ENCODE data around the gene SDC4. TPM values are rescaled to one million over a fixed set of nuclear protein-coding genes. Genes with fewer than 3 reads are reported as not detected.

Gene SDC4
- total and polyA plus RNA-seq, 4 donors, result 54.4 to 147 (median 83.6) TPM

DNA sequence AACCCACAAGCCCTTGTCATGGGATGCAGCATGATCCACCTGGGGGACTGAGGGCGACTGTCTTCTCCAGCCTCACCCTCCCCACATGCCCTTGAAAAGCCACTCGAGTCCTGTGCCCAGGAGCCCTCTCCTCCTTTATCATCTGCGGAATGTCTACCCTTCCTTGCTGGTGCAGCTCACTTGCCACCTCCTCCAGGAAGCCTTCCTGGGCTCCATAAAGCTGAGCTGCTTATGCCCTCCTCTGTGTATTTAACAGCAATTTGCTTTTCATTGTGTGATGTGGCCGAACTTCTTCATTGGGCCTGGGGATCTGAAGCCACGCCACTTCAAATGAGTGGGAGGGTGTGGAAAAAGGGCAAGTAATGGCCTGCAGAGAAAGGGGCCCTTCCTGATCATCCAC is 59.4 kb downstream of the SDC4 start:
- H3K4me1 ChIP-seq (ENCODE audit: control insufficient read depth in 4 of 4, insufficient read depth in 4 of 4, low read length in 3 of 4), result peaks cover 0 to 11% (median 6%) of the 10 kb centered on the region in 4 donors
- 89% methylated on average over 5 of the region's 5 CpGs for WGBS
- H3K27ac ChIP-seq (ENCODE audit: low read depth in 1 of 2, low read length in 2 of 2), result no peak overlapping the region
- no peak overlapping the region for H3K9ac ChIP-seq (ENCODE audit: low read depth in 1 of 2, low read length in 2 of 2)
- no peaks in the 10 kb centered on the region for H3K36me3 ChIP-seq (ENCODE audit: control insufficient read depth in 4 of 4, insufficient read depth in 3 of 4, low read depth in 1 of 4, low read length in 3 of 4)
- peaks cover 0 to 2% (median 0%) of the 10 kb centered on the region in 4 donors for H3K27me3 ChIP-seq (ENCODE audit: control insufficient read depth in 4 of 4, insufficient read depth in 4 of 4, low read length in 3 of 4)
- DNase-seq (ENCODE audit: low spot score), result no peak
- TF ChIP-seq, protein P1, sequence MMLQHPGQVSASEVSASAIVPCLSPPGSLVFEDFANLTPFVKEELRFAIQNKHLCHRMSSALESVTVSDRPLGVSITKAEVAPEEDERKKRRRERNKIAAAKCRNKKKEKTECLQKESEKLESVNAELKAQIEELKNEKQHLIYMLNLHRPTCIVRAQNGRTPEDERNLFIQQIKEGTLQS (IDR thresholded peaks at IDR 0.05), result no peak
- no peak for TF ChIP-seq GABPA (IDR thresholded peaks at IDR 0.05 in 1 of 2, conservative IDR thresholded peaks at IDR 0.05 in 1 of 2)
- no peak for TF ChIP-seq HNF4A (conservative IDR thresholded peaks at IDR 0.05)
- no peak for TF ChIP-seq EGR1 (IDR thresholded peaks at IDR 0.05; ENCODE audit: low read depth in 2 of 2)
- TF ChIP-seq, protein P2, sequence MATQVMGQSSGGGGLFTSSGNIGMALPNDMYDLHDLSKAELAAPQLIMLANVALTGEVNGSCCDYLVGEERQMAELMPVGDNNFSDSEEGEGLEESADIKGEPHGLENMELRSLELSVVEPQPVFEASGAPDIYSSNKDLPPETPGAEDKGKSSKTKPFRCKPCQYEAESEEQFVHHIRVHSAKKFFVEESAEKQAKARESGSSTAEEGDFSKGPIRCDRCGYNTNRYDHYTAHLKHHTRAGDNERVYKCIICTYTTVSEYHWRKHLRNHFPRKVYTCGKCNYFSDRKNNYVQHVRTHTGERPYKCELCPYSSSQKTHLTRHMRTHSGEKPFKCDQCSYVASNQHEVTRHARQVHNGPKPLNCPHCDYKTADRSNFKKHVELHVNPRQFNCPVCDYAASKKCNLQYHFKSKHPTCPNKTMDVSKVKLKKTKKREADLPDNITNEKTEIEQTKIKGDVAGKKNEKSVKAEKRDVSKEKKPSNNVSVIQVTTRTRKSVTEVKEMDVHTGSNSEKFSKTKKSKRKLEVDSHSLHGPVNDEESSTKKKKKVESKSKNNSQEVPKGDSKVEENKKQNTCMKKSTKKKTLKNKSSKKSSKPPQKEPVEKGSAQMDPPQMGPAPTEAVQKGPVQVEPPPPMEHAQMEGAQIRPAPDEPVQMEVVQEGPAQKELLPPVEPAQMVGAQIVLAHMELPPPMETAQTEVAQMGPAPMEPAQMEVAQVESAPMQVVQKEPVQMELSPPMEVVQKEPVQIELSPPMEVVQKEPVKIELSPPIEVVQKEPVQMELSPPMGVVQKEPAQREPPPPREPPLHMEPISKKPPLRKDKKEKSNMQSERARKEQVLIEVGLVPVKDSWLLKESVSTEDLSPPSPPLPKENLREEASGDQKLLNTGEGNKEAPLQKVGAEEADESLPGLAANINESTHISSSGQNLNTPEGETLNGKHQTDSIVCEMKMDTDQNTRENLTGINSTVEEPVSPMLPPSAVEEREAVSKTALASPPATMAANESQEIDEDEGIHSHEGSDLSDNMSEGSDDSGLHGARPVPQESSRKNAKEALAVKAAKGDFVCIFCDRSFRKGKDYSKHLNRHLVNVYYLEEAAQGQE (IDR thresholded peaks at IDR 0.05), result no peak
- TF ChIP-seq, protein P3, sequence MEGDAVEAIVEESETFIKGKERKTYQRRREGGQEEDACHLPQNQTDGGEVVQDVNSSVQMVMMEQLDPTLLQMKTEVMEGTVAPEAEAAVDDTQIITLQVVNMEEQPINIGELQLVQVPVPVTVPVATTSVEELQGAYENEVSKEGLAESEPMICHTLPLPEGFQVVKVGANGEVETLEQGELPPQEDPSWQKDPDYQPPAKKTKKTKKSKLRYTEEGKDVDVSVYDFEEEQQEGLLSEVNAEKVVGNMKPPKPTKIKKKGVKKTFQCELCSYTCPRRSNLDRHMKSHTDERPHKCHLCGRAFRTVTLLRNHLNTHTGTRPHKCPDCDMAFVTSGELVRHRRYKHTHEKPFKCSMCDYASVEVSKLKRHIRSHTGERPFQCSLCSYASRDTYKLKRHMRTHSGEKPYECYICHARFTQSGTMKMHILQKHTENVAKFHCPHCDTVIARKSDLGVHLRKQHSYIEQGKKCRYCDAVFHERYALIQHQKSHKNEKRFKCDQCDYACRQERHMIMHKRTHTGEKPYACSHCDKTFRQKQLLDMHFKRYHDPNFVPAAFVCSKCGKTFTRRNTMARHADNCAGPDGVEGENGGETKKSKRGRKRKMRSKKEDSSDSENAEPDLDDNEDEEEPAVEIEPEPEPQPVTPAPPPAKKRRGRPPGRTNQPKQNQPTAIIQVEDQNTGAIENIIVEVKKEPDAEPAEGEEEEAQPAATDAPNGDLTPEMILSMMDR (IDR thresholded peaks at IDR 0.05; ENCODE audit: low read depth, low read length, missing input control), result no peak
- TF ChIP-seq, protein P4, sequence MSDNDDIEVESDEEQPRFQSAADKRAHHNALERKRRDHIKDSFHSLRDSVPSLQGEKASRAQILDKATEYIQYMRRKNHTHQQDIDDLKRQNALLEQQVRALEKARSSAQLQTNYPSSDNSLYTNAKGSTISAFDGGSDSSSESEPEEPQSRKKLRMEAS (IDR thresholded peaks at IDR 0.05), result no peak
- TF ChIP-seq JUND (IDR thresholded peaks at IDR 0.05), result no peak
- no peak for TF ChIP-seq HNF4G (IDR thresholded peaks at IDR 0.05)
- TF ChIP-seq FOXA2 (IDR thresholded peaks at IDR 0.05), result no peak
- TF ChIP-seq RAD21 (IDR thresholded peaks at IDR 0.05), result no peak
- no peak for TF ChIP-seq TAF1 (conservative IDR thresholded peaks at IDR 0.05)
- TF ChIP-seq, protein P5, sequence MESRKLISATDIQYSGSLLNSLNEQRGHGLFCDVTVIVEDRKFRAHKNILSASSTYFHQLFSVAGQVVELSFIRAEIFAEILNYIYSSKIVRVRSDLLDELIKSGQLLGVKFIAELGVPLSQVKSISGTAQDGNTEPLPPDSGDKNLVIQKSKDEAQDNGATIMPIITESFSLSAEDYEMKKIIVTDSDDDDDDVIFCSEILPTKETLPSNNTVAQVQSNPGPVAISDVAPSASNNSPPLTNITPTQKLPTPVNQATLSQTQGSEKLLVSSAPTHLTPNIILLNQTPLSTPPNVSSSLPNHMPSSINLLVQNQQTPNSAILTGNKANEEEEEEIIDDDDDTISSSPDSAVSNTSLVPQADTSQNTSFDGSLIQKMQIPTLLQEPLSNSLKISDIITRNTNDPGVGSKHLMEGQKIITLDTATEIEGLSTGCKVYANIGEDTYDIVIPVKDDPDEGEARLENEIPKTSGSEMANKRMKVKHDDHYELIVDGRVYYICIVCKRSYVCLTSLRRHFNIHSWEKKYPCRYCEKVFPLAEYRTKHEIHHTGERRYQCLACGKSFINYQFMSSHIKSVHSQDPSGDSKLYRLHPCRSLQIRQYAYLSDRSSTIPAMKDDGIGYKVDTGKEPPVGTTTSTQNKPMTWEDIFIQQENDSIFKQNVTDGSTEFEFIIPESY (IDR thresholded peaks at IDR 0.05), result no peak
- TF ChIP-seq YY1 (IDR thresholded peaks at IDR 0.05), result no peak
- no peak overlapping the region for H3K4me3 ChIP-seq (ENCODE audit: low read depth in 1 of 3, low read length in 3 of 3)
- no peaks in the 10 kb centered on the region for H3K9me3 ChIP-seq (ENCODE audit: control insufficient read depth in 4 of 4, low read length in 3 of 4)

DNA sequence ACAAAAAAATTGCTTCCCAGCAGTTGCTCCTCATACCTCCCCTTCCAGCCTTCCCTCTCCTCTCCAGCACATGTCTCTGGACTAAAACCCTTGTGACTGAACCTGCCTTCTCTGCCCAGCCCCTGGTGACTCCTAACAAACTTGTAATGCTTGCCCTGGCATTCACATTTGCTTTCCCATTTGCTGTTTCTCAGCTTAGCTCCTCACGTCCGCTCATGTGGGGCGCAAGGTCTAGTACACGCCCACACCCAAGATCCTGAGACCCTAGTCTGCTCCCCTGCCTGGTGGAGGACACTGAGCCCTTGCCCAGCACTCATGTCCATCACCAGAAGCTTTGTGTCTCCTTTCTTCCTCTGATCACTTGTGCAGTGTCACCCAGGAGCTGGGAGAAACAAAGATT is 59.8 kb downstream of the SDC4 start:
- H3K4me3 ChIP-seq (ENCODE audit: low read depth in 1 of 3, low read length in 3 of 3), result no peak overlapping the region
- TF ChIP-seq, protein P1 (IDR thresholded peaks at IDR 0.05), result no peak
- TF ChIP-seq HNF4A (conservative IDR thresholded peaks at IDR 0.05), result no peak
- TF ChIP-seq JUND (IDR thresholded peaks at IDR 0.05), result no peak
- no peak for TF ChIP-seq FOXA1 (IDR thresholded peaks at IDR 0.05)
- TF ChIP-seq, protein P5 (IDR thresholded peaks at IDR 0.05), result no peak
- TF ChIP-seq RAD21 (IDR thresholded peaks at IDR 0.05), result no peak
- TF ChIP-seq RXRA (IDR thresholded peaks at IDR 0.05), result no peak
- TF ChIP-seq, protein P4 (IDR thresholded peaks at IDR 0.05), result no peak
- no peak for TF ChIP-seq SP1 (IDR thresholded peaks at IDR 0.05)
- TF ChIP-seq YY1 (IDR thresholded peaks at IDR 0.05), result no peak
- TF ChIP-seq GABPA (IDR thresholded peaks at IDR 0.05 in 1 of 2, conservative IDR thresholded peaks at IDR 0.05 in 1 of 2), result no peak
- no peak for TF ChIP-seq TAF1 (conservative IDR thresholded peaks at IDR 0.05)
- no peak for TF ChIP-seq NR2F2 (IDR thresholded peaks at IDR 0.05)
- no peak for TF ChIP-seq HNF4G (IDR thresholded peaks at IDR 0.05)
- TF ChIP-seq FOXA2 (IDR thresholded peaks at IDR 0.05), result no peak
- TF ChIP-seq, protein P3 (IDR thresholded peaks at IDR 0.05; ENCODE audit: low read depth, low read length, missing input control), result no peak
- no peak for TF ChIP-seq EGR1 (IDR thresholded peaks at IDR 0.05; ENCODE audit: low read depth in 2 of 2)
- no peak overlapping the region for H3K27ac ChIP-seq (ENCODE audit: low read depth in 1 of 2, low read length in 2 of 2)
- no peak for DNase-seq (ENCODE audit: low spot score)
- H3K9me3 ChIP-seq (ENCODE audit: control insufficient read depth in 4 of 4, low read length in 3 of 4), result no peaks in the 10 kb centered on the region
- H3K9ac ChIP-seq (ENCODE audit: low read depth in 1 of 2, low read length in 2 of 2), result no peak overlapping the region
- peaks cover 0 to 7% (median 4%) of the 10 kb centered on the region in 4 donors for H3K4me1 ChIP-seq (ENCODE audit: control insufficient read depth in 4 of 4, insufficient read depth in 4 of 4, low read length in 3 of 4)
- 82% methylated on average over 4 of the region's 4 CpGs for WGBS
- peaks cover 0 to 2% (median 0%) of the 10 kb centered on the region in 4 donors for H3K27me3 ChIP-seq (ENCODE audit: control insufficient read depth in 4 of 4, insufficient read depth in 4 of 4, low read length in 3 of 4)
- H3K36me3 ChIP-seq (ENCODE audit: control insufficient read depth in 4 of 4, insufficient read depth in 3 of 4, low read depth in 1 of 4, low read length in 3 of 4), result no peaks in the 10 kb centered on the region
